Vagina (tissue), 2 donors: ENCODE results near the gene LRRC7. TPM values are rescaled to one million over a fixed set of nuclear protein-coding genes. Genes with fewer than 3 reads are reported as not detected.

Source experiments
- DNase-seq, 2 donors: peaks; one replicate each; pipeline ENCODE4 v3.0.0-alpha.2; 2017; ENCODE audit errors: extremely low spot score in 2 of 2
- H3K27ac ChIP-seq: fragments of 200-600 bp; sonication (generic); one replicate; pipeline ENCODE4 v1.5.1; 2019
- H3K27me3 ChIP-seq: fragments of 200-600 bp; sonication (generic); one replicate; pipeline ENCODE4 v1.5.1; 2019
- H3K36me3 ChIP-seq, 2 donors: fragments of 200-600 bp; sonication (generic); one replicate each; pipeline ENCODE4 v1.5.1; 2017 to 2019
- H3K4me1 ChIP-seq: fragments of 200-600 bp; sonication (generic); one replicate; pipeline ENCODE4 v1.5.1; 2019
- H3K4me3 ChIP-seq, 2 donors: fragments of 200-600 bp; sonication (generic); 1 replicate in 1 of 2; 2 replicates in 1 of 2; pipeline ENCODE4 v1.5.1; 2016 to 2019
- H3K9me3 ChIP-seq: fragments of 200-600 bp; sonication (generic); one replicate; pipeline ENCODE4 v1.5.1; 2019
- CTCF ChIP-seq, 3 experiments: fragments of 450-650 bp in 2 of 3; fragments of 200-600 bp in 1 of 3; sonication (generic) in 1 of 3; IDR thresholded peaks; one replicate each; pipeline ENCODE4 v1.5.1; 2017 to 2019; ENCODE audit warnings: antibody characterized with exemption in 3 of 3, mild to moderate bottlenecking in 2 of 3, moderate library complexity in 2 of 3
- POLR2A ChIP-seq, 2 donors: fragments of 450-650 bp; IDR thresholded peaks; one replicate each; pipeline ENCODE4 v1.6.1; 2017; ENCODE audit warnings: antibody characterized with exemption in 2 of 2, mild to moderate bottlenecking in 2 of 2, moderate library complexity in 2 of 2
- POLR2AphosphoS5 ChIP-seq, 2 donors: sonication (generic); formaldehyde crosslinking; IDR thresholded peaks; one replicate each; pipeline ENCODE4 v1.9.0; 2017; ENCODE audit warnings: antibody characterized with exemption in 2 of 2, mild to moderate bottlenecking in 2 of 2, low read depth in 1 of 2; ENCODE audit not compliant: insufficient read depth in 1 of 2
- intact Hi-C: fragments of 100-400 bp; cut with DNase I; formaldehyde crosslinking; loops from one replicate; pipeline ENCODE4 v1.15.1; 2023
- total RNA-seq: library from RNA; depleted of rRNA; stranded (reverse); fragments of >200 nt; gene quantifications from one replicate; pipeline ENCODE4 v1.2.3, GENCODE V29; 2016

LRRC7 gene
- total RNA-seq, 1 donor from 2014 or later = not detected

GRCh38 chr1:70066711-70067110 is 499.0 kb downstream of the LRRC7 start:
- Histone ChIP-seq H3K4me1 (no peaks in the 10 kb centered on the region), H3K36me3 (no peaks in the 10 kb centered on the region), H3K9me3 (no peaks in the 10 kb centered on the region), H3K27ac (no peak overlapping the region), H3K27me3 (no peaks in the 10 kb centered on the region), H3K4me3 (no peak overlapping the region)
- no peak for DNase-seq
- intact Hi-C loops = no loop called here
- TF ChIP-seq CTCF (IDR thresholded peaks at IDR 0.05) (no peak), POLR2AphosphoS5 (IDR thresholded peaks at IDR 0.05; ENCODE audit: insufficient read depth in 1 of 2, low read depth in 1 of 2) (no peak), POLR2A (IDR thresholded peaks at IDR 0.05) (no peak)

- H3K27ac ChIP-seq = no peak overlapping the region
- no peaks in the 10 kb centered on the region for H3K9me3 ChIP-seq
- intact Hi-C loops = no loop called here
- no peak for DNase-seq
- H3K36me3 ChIP-seq = no peaks in the 10 kb centered on the region
- H3K27me3 ChIP-seq = no peaks in the 10 kb centered on the region
- no peak overlapping the region for H3K4me3 ChIP-seq
- H3K4me1 ChIP-seq = no peaks in the 10 kb centered on the region
- no peak for TF ChIP-seq POLR2AphosphoS5 (IDR thresholded peaks at IDR 0.05; ENCODE audit: insufficient read depth in 1 of 2, low read depth in 1 of 2)
- TF ChIP-seq CTCF (IDR thresholded peaks at IDR 0.05) = no peak
- no peak for TF ChIP-seq POLR2A (IDR thresholded peaks at IDR 0.05)
Observed at GRCh38 chr1:70071601-70072000, 503.9 kb downstream of the LRRC7 start.

- Histone ChIP-seq H3K4me1 (no peaks in the 10 kb centered on the region), H3K27ac (no peak overlapping the region), H3K9me3 (no peaks in the 10 kb centered on the region), H3K4me3 (no peak overlapping the region), H3K36me3 (no peaks in the 10 kb centered on the region), H3K27me3 (no peaks in the 10 kb centered on the region)
- intact Hi-C loops = no loop called here
- TF ChIP-seq POLR2A (IDR thresholded peaks at IDR 0.05) = no peak
- no peak for TF ChIP-seq POLR2AphosphoS5 (IDR thresholded peaks at IDR 0.05; ENCODE audit: insufficient read depth in 1 of 2, low read depth in 1 of 2)
- TF ChIP-seq CTCF (IDR thresholded peaks at IDR 0.05) = no peak
- DNase-seq = no peak
Observed at GRCh38 chr1:70072231-70072751, 504.6 kb downstream of the LRRC7 start.

- TF ChIP-seq POLR2AphosphoS5 (IDR thresholded peaks at IDR 0.05; ENCODE audit: insufficient read depth in 1 of 2, low read depth in 1 of 2) (no peak), CTCF (IDR thresholded peaks at IDR 0.05) (no peak), POLR2A (IDR thresholded peaks at IDR 0.05) (no peak)
- H3K27me3 ChIP-seq = no peaks in the 10 kb centered on the region
- no peak for DNase-seq
- H3K36me3 ChIP-seq = no peaks in the 10 kb centered on the region
- H3K27ac ChIP-seq = no peak overlapping the region
- no peaks in the 10 kb centered on the region for H3K9me3 ChIP-seq
- H3K4me3 ChIP-seq = no peak overlapping the region
- intact Hi-C loops = no loop called here
- no peaks in the 10 kb centered on the region for H3K4me1 ChIP-seq
Observed at GRCh38 chr1:70075761-70076160, 508.0 kb downstream of the LRRC7 start.

- H3K27me3 ChIP-seq = no peaks in the 10 kb centered on the region
- H3K4me1 ChIP-seq = no peaks in the 10 kb centered on the region
- DNase-seq = no peak
- no peak overlapping the region for H3K27ac ChIP-seq
- H3K4me3 ChIP-seq = no peak overlapping the region
- intact Hi-C loops = no loop called here
- TF ChIP-seq POLR2AphosphoS5 (IDR thresholded peaks at IDR 0.05; ENCODE audit: insufficient read depth in 1 of 2, low read depth in 1 of 2) (no peak), CTCF (IDR thresholded peaks at IDR 0.05) (no peak), POLR2A (IDR thresholded peaks at IDR 0.05) (no peak)
- H3K9me3 ChIP-seq = no peaks in the 10 kb centered on the region
- no peaks in the 10 kb centered on the region for H3K36me3 ChIP-seq
Observed at GRCh38 chr1:70077066-70077465, 509.3 kb downstream of the LRRC7 start.
